H1 (cell line): ENCODE data around the gene SUGP1. TPM values are rescaled to one million over a fixed set of nuclear protein-coding genes. Genes with fewer than 3 reads are reported as not detected.

Experiments used
- CTCF ChIA-PET: fragments of 300-600 bp; sonication (Branson Sonifier 250); formaldehyde crosslinking; loops from one replicate; lab custom pipeline; 2021; ENCODE audit not compliant: partially characterized antibody; lab: Charles Lee
- POLR2A ChIA-PET: fragments of 300-600 bp; sonication (Branson Sonifier 250); formaldehyde crosslinking; loops from one replicate; lab custom pipeline; 2021; ENCODE audit warnings: inconsistent platforms; ENCODE audit not compliant: partially characterized antibody; lab: Charles Lee
- DNase-seq, 2 experiments: peaks; one replicate each; pipeline versions ENCODE4 v3.0.0 to v3.0.0-alpha.2; 2010 to 2022; ENCODE audit warnings: low spot score in 2 of 2, low read depth in 1 of 2, mixed read lengths in 1 of 2
- FAIRE-seq: peaks from 2 replicates; lab custom pipeline; 2011; peaks lifted over from hg19 to GRCh38; lab: Jason Lieb, UNC
- H2AFZ ChIP-seq: 2 replicates; pipeline ENCODE4 v1.8.1; 2012; ENCODE audit warnings: low read length, inconsistent platforms
- H2AK5ac ChIP-seq: 2 replicates; pipeline ENCODE4 v1.6.1; 2013; ENCODE audit warnings: low read depth, low read length
- H2BK120ac ChIP-seq: replicated peaks from 2 replicates; pipeline ENCODE3; 2013; ENCODE audit warnings: low read depth, low read length, inconsistent platforms
- H2BK12ac ChIP-seq: 2 replicates; pipeline ENCODE4 v1.6.1; 2013; ENCODE audit warnings: low read depth, low read length
- H2BK15ac ChIP-seq: 2 replicates; pipeline ENCODE4 v1.6.1; 2013; ENCODE audit warnings: low read length
- H2BK20ac ChIP-seq: 2 replicates; pipeline ENCODE4 v1.6.1; 2013; ENCODE audit warnings: low read length
- H2BK5ac ChIP-seq: 2 replicates; pipeline ENCODE4 v1.6.1; 2013; ENCODE audit warnings: low read depth, low read length
- H3K14ac ChIP-seq: 2 replicates; pipeline ENCODE4 v1.6.1; 2013; ENCODE audit warnings: inconsistent platforms; ENCODE audit not compliant: insufficient read length
- H3K18ac ChIP-seq: 2 replicates; pipeline ENCODE4 v1.6.1; 2013; ENCODE audit warnings: low read length; ENCODE audit errors: extremely low read depth
- H3K23ac ChIP-seq: 2 replicates; pipeline ENCODE4 v1.6.1; 2013; ENCODE audit warnings: inconsistent platforms; ENCODE audit not compliant: insufficient read length
- H3K23me2 ChIP-seq: 2 replicates; pipeline ENCODE4 v1.6.1; 2013; ENCODE audit warnings: low read depth, low read length
- H3K27ac ChIP-seq: 2 replicates; pipeline ENCODE4 v1.6.1; 2011; ENCODE audit warnings: low read depth, low read length, inconsistent platforms
- H3K27me3 ChIP-seq, 4 experiments: replicated peaks in 1 of 4; 1 replicate in 1 of 4; 2 replicates in 3 of 4; pipeline versions ENCODE4 v1.6.1 to v1.8.1; 2011 to 2013; ENCODE audit warnings: low read length in 3 of 4, mild to moderate bottlenecking in 3 of 4, inconsistent platforms in 2 of 4, mixed read lengths in 2 of 4, moderate library complexity in 1 of 4; ENCODE audit not compliant: control insufficient read depth in 3 of 4, insufficient read depth in 3 of 4; ENCODE audit errors: extremely low read depth in 1 of 4
- H3K36me3 ChIP-seq, 4 experiments: 2 replicates each; pipeline versions ENCODE4 v1.6.1 to v1.8.1; 2011 to 2013; ENCODE audit warnings: mild to moderate bottlenecking in 4 of 4, low read length in 3 of 4, moderate library complexity in 2 of 4, control low read depth in 1 of 4, inconsistent platforms in 1 of 4; ENCODE audit not compliant: insufficient read depth in 4 of 4, control insufficient read depth in 2 of 4
- H3K4ac ChIP-seq: replicated peaks from 2 replicates; pipeline ENCODE3; 2013; ENCODE audit warnings: low read length, low read depth, mixed read lengths, inconsistent platforms; ENCODE audit not compliant: insufficient read length
- H3K4me1 ChIP-seq, 4 experiments: replicated peaks in 1 of 4; 1 replicate in 1 of 4; 2 replicates in 3 of 4; pipeline versions ENCODE4 v1.6.1 to v1.8.1; 2011 to 2013; ENCODE audit warnings: low read length in 3 of 4, inconsistent platforms in 2 of 4, mixed read lengths in 1 of 4; ENCODE audit not compliant: insufficient read depth in 4 of 4, control insufficient read depth in 3 of 4
- H3K4me2 ChIP-seq, 2 experiments: 2 replicates each; pipeline versions ENCODE4 v1.6.1 to v1.8.1; 2011 to 2013; ENCODE audit warnings: low read depth in 2 of 2, low read length in 2 of 2, control low read depth in 1 of 2, inconsistent platforms in 1 of 2, mild to moderate bottlenecking in 1 of 2; ENCODE audit not compliant: insufficient read depth in 1 of 2
- H3K4me3 ChIP-seq, 4 experiments: fragments of 200-600, 300-600 bp in 1 of 4; sonication (generic), shearing (Covaris generic), sonication (Bioruptor Twin) in 1 of 4; 2 replicates each; pipeline versions ENCODE4 v1.5.1 to v1.8.1; 2011 to 2016; ENCODE audit warnings: low read length in 4 of 4, low read depth in 3 of 4, control low read depth in 2 of 4, inconsistent platforms in 2 of 4, mild to moderate bottlenecking in 2 of 4, mixed read lengths in 1 of 4, moderate library complexity in 1 of 4; ENCODE audit not compliant: insufficient read depth in 2 of 4; ENCODE audit errors: extremely low read depth in 1 of 4
- H3K56ac ChIP-seq: replicated peaks from 2 replicates; pipeline ENCODE3; 2013; ENCODE audit warnings: low read depth, mild to moderate bottlenecking, mixed read lengths, low read length, inconsistent platforms; ENCODE audit not compliant: insufficient read length
- H3K79me1 ChIP-seq: 2 replicates; pipeline ENCODE4 v1.6.1; 2013; ENCODE audit warnings: low read depth, low read length, control low read depth
- H3K79me2 ChIP-seq, 2 experiments: 2 replicates each; pipeline versions ENCODE4 v1.6.1 to v1.8.1; 2012 to 2013; ENCODE audit warnings: low read length in 2 of 2, mild to moderate bottlenecking in 2 of 2, inconsistent platforms in 1 of 2; ENCODE audit not compliant: insufficient read depth in 2 of 2, control insufficient read depth in 1 of 2
- H3K9ac ChIP-seq, 4 experiments: replicated peaks in 1 of 4; 1 replicate in 1 of 4; 2 replicates in 3 of 4; pipeline versions ENCODE4 v1.6.1 to v1.8.1; 2011 to 2013; ENCODE audit warnings: low read depth in 3 of 4, low read length in 3 of 4, control low read depth in 2 of 4, mild to moderate bottlenecking in 2 of 4, moderate library complexity in 2 of 4, inconsistent platforms in 1 of 4; ENCODE audit errors: extremely low read depth in 1 of 4
- H3K9me3 ChIP-seq, 2 experiments: 2 replicates each; pipeline versions ENCODE4 v1.6.1 to v1.8.1; 2012 to 2013; ENCODE audit warnings: mild to moderate bottlenecking in 2 of 2, moderate library complexity in 2 of 2, control low read depth in 1 of 2, inconsistent platforms in 1 of 2, low read depth in 1 of 2, low read length in 1 of 2, mixed read lengths in 1 of 2; ENCODE audit not compliant: insufficient read depth in 2 of 2
- H4K20me1 ChIP-seq, 2 experiments: replicated peaks in 1 of 2; 2 replicates each; pipeline versions ENCODE3 to v1.8.1; 2011 to 2013; ENCODE audit warnings: inconsistent platforms in 2 of 2, low read length in 2 of 2, mild to moderate bottlenecking in 1 of 2; ENCODE audit not compliant: insufficient read depth in 2 of 2, control insufficient read depth in 1 of 2
- H4K5ac ChIP-seq: 2 replicates; pipeline ENCODE4 v1.6.1; 2013; ENCODE audit warnings: low read length, low read depth, mixed read lengths, inconsistent platforms; ENCODE audit not compliant: insufficient read length
- H4K8ac ChIP-seq: 2 replicates; pipeline ENCODE4 v1.8.0; 2013; ENCODE audit warnings: mild to moderate bottlenecking, moderate library complexity, low read length, inconsistent platforms; ENCODE audit not compliant: insufficient read depth; ENCODE audit errors: extremely low read depth
- H4K91ac ChIP-seq: replicated peaks from 2 replicates; pipeline ENCODE3; 2013; ENCODE audit warnings: low read length, mixed read lengths, inconsistent platforms; ENCODE audit not compliant: insufficient read length
- CBX5 ChIP-seq: fragments of 300-800, 300-1000 bp; sonication (generic); IDR thresholded peaks from 2 replicates; pipeline ENCODE4 v1.7.1; 2016; ENCODE audit warnings: antibody characterized with exemption, low read length, low read depth
- EP300 ChIP-seq, 2 experiments: IDR thresholded peaks; 1 replicate in 1 of 2; 2 replicates in 1 of 2; pipeline ENCODE4 v1.6.1; 2011 to 2012; ENCODE audit warnings: low read depth in 2 of 2, low read length in 2 of 2, mild to moderate bottlenecking in 2 of 2, borderline replicate concordance in 1 of 2, inconsistent platforms in 1 of 2, moderate library complexity in 1 of 2
- KDM1A ChIP-seq: fragments of 200-600, 300-600 bp; sonication (generic); IDR thresholded peaks from 2 replicates; pipeline ENCODE4 v1.7.1; 2016; ENCODE audit warnings: mild to moderate bottlenecking, low read length, borderline replicate concordance
- MAFK ChIP-seq: IDR thresholded peaks from 2 replicates; pipeline ENCODE4 v1.6.1; 2012; ENCODE audit warnings: low read depth, mild to moderate bottlenecking, improper control_type of control experiment, low read length
- SIN3A ChIP-seq, 2 experiments: IDR thresholded peaks in 1 of 2; conservative IDR thresholded peaks in 1 of 2; 2 replicates each; pipeline ENCODE4 v1.6.1; 2011 to 2012; ENCODE audit warnings: low read length in 2 of 2, improper control_type of control experiment in 1 of 2, low read depth in 1 of 2, mild to moderate bottlenecking in 1 of 2
- SP2 ChIP-seq: IDR thresholded peaks from 2 replicates; pipeline ENCODE4 v1.6.1; 2012; ENCODE audit warnings: mild to moderate bottlenecking, low read length, inconsistent platforms
- TAF7 ChIP-seq: optimal IDR thresholded peaks from 2 replicates; pipeline ENCODE3; 2011; ENCODE audit warnings: low read depth, mild to moderate bottlenecking, inconsistent platforms, low read length, moderate library complexity, borderline replicate concordance
- USF2 ChIP-seq: IDR thresholded peaks from 2 replicates; pipeline ENCODE4 v1.6.1; 2011; ENCODE audit warnings: low read length, improper control_type of control experiment
- ZNF274 ChIP-seq: IDR thresholded peaks from 2 replicates; pipeline ENCODE4 v1.7.0; 2012; ENCODE audit warnings: low read length, borderline replicate concordance; ENCODE audit errors: extremely low read depth
- WGBS, 2 experiments: shearing (Covaris generic) in 1 of 2; methylation state at CpG; one replicate each; pipeline versions ENCODE4 v1.1.6 to v1.1.7; 2013 to 2015; ENCODE audit warnings: low lambda C conversion rate in 2 of 2, mixed read lengths in 2 of 2, inconsistent platforms in 1 of 2, low coverage in 1 of 2, missing lambda C conversion rate in 1 of 2; ENCODE audit not compliant: insufficient replicate concordance in 2 of 2, insufficient coverage in 1 of 2, insufficient read length in 1 of 2; ENCODE audit errors: extremely low coverage in 1 of 2, missing lambda C conversion rate in 1 of 2; 5-methylcytosine and 5-hydroxymethylcytosine counted together
- polyA plus RNA-seq, 7 experiments: library from polyadenylated mRNA; depleted of rRNA in 3 of 7; stranded (reverse) in 5 of 7; unstranded in 2 of 7; fragments of >200 nt in 5 of 7; fragments of 200-250 nt in 2 of 7; gene quantifications; 1 replicate in 5 of 7; 2 replicates in 1 of 7; 4 replicates in 1 of 7; pipeline versions ENCODE4 v1.2.1 to v1.2.3, GENCODE V29; 2011 to 2013; ENCODE audit warnings: missing spikeins in 2 of 7, mixed read lengths in 2 of 7
- total RNA-seq: library from RNA; stranded (reverse); fragmentation: NEBNext Ultra II Directional; extraction: Animal tissue kit (Norgen Biotek cat#: 25700); gene quantifications from 2 replicates; pipeline ENCODE4 v1.2.1, GENCODE V29; 2021
- TF ChIP-seq, protein P1 (sequence below): IDR thresholded peaks from 2 replicates; pipeline ENCODE4 v1.6.1; 2011; ENCODE audit warnings: low read depth, mild to moderate bottlenecking, low read length; ENCODE audit not compliant: insufficient read depth

The SUGP1 gene
- total and polyA plus RNA-seq, 2 of the 8 experiments (the other 6 are each of a cell fraction or from before 2014, with no cell fraction given), result 38.5 to 65.2 TPM

DNA sequence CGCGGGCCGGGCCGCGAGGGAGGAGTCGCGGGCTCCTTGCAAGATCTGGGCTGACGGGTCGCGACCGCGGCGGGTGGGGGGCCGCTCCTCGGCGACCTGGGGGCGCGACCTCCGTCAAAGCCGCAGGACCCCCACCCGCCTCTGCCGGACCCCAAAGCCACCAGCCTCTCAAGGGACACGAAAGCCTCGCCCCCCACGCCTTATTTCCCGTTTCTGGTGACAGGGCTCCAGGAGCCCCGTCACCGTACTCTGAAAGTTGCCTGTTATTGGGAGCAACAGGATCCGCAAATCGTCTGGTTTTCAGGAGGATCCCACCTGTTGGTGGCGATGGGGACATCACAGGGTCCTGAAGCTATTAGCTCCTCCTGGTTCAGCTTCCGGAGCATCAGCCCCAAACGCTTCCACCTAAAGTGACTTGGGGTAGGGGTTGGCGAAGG lies 850 bp upstream of the SUGP1 start:
- ChIA-PET CTCF (interaction anchor here (0.8 to 3.1 kb wide), 6 partner anchors 10 to 859 kb away, joined by 3 to 17 read pairs (median 4); no protein-coding TSS in a partner anchor), POLR2A (interaction anchor here (0.9 to 2.6 kb wide), 10 partner anchors 9 to 195 kb away, joined by 3 to 7 read pairs (median 4); partner anchors contain the start of genes GATAD2A, NDUFA13 and TSSK6)
- H2AK5ac ChIP-seq, result no peak overlapping the region
- no peak overlapping the region for H2BK15ac ChIP-seq
- H3K79me1 ChIP-seq, result peaks cover 4% of the 10 kb centered on the region
- H3K23me2 ChIP-seq, result peaks cover 7% of the 10 kb centered on the region; the same call in 1 of the 2 replicates
- peak overlapping the region; percentile 95; the same call in 1 of the 2 replicates for H3K18ac ChIP-seq
- peak in 1 of 2 experiments; percentile 53 for DNase-seq
- H4K91ac ChIP-seq, result peak overlapping the region; percentile 89
- peaks cover 3 to 70% of the 10 kb centered on the region in 2 experiments; a peak in 3 of 4 replicates for H3K79me2 ChIP-seq
- H3K9ac ChIP-seq, result peak overlapping the region; percentile 95 to 99 (median 98)
- H2BK20ac ChIP-seq, result no peak overlapping the region
- no peaks in the 10 kb centered on the region for H3K27me3 ChIP-seq
- peak overlapping the region; percentile 75; the same call in 1 of the 2 replicates for H2BK12ac ChIP-seq
- H4K8ac ChIP-seq, result peak overlapping the region; percentile 100; the same call in 1 of the 2 replicates
- H3K9me3 ChIP-seq, result no peaks in the 10 kb centered on the region
- H4K5ac ChIP-seq, result peak overlapping the region; percentile 93
- peak overlapping the region; percentile 79 to 96 (median 88) for H3K4me3 ChIP-seq
- H3K27ac ChIP-seq, result peak overlapping the region; percentile 98
- H3K4me1 ChIP-seq, result peaks cover 0 to 5% (median 4%) of the 10 kb centered on the region in 4 experiments; a peak in 3 of 7 replicates
- H4K20me1 ChIP-seq, result peaks cover 0 to 4% of the 10 kb centered on the region in 2 experiments
- peaks cover 3 to 27% (median 12%) of the 10 kb centered on the region in 4 experiments; a peak in 5 of 8 replicates for H3K36me3 ChIP-seq
- peak overlapping the region; percentile 99 for H2BK5ac ChIP-seq
- no peak overlapping the region for H3K23ac ChIP-seq
- H3K4ac ChIP-seq, result no peak overlapping the region
- FAIRE-seq, result no peak
- H2BK120ac ChIP-seq, result no peak overlapping the region
- H2AFZ ChIP-seq, result 0 out of 2 replicates have a peak overlapping the region, but pooled peaks have one; percentile 73
- 4% methylated on average over 32 of the region's 34 CpGs; no CpG with 5 or more reads in 1 of the 2 experiments for whole genome bisulfite sequencing, 2 experiments
- peak overlapping the region; percentile 85 to 86 for H3K4me2 ChIP-seq
- H3K14ac ChIP-seq, result no peak overlapping the region
- peak overlapping the region; percentile 97 for H3K56ac ChIP-seq
- TF ChIP-seq ZNF274 (no peak), SIN3A (conservative IDR thresholded peaks at IDR 0.05 in 1 of 2, IDR thresholded peaks at IDR 0.05 in 1 of 2; ENCODE audit: low read depth in 1 of 2, low read length in 2 of 2) (peak in 1 of 2 experiments; percentile 68; a peak in 2 of 4 replicates), TAF7 (no peak), EP300 (IDR thresholded peaks at IDR 0.05; ENCODE audit: borderline replicate concordance in 1 of 2, low read depth in 2 of 2, low read length in 2 of 2) (no peak), MAFK (no peak), KDM1A (no peak), SP2 (no peak), USF2 (no peak), CBX5 (no peak)
- TF ChIP-seq, protein P1, sequence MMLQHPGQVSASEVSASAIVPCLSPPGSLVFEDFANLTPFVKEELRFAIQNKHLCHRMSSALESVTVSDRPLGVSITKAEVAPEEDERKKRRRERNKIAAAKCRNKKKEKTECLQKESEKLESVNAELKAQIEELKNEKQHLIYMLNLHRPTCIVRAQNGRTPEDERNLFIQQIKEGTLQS, result no peak
